AG09319 (cell line): ENCODE data around the gene UTP25.
"Not testable (repeated sequence)": the region's sequence is repeated elsewhere in the genome, so short reads cannot be mapped to it uniquely, and the experiment has no call there.

Experiments
- DNase-seq: peaks from one replicate; pipeline ENCODE4 v3.0.0-alpha.2; 2010; ENCODE audit warnings: low read depth; ENCODE audit errors: extremely low read depth
- CTCF ChIP-seq: IDR thresholded peaks from 2 replicates; pipeline ENCODE4 v1.5.1; 2011; ENCODE audit warnings: low read depth, mild to moderate bottlenecking, inconsistent platforms, low read length, moderate library complexity

UTP25 gene

GRCh38 chr1:209884249-209884648 lies 56.5 kb downstream of the UTP25 start:
- no peak for DNase-seq
- no peak for TF ChIP-seq CTCF

- DNase-seq, result peak; percentile 80
These were observed 56.9 kb downstream of the UTP25 start for GRCh38 chr1:209884665-209885117.

GRCh38 chr1:209885403-209886218 lies 57.8 kb downstream of the UTP25 start:
- no peak for TF ChIP-seq CTCF
- DNase-seq, result no peak

More at GRCh38 chr1:209884665-209885117, 56.9 kb downstream of the UTP25 start:
- no peak for TF ChIP-seq CTCF

- DNase-seq, result no peak
These were observed 58.4 kb downstream of the UTP25 start for GRCh38 chr1:209886219-209886536.

GRCh38 chr1:209888291-209889076 lies 60.7 kb downstream of the UTP25 start:
- DNase-seq, result not testable (repeated sequence)

More at GRCh38 chr1:209886219-209886536, 58.4 kb downstream of the UTP25 start:
- peak; percentile 9; the same call in 1 of the 2 replicates for TF ChIP-seq CTCF

GRCh38 chr1:209889077-209889418 lies 61.3 kb downstream of the UTP25 start:
- DNase-seq, result no peak
- TF ChIP-seq CTCF, result no peak

- DNase-seq, result no peak
- no peak for TF ChIP-seq CTCF
These were observed 63.0 kb downstream of the UTP25 start for GRCh38 chr1:209890641-209891330.
